ENCODE results near the gene ERBIN. TPM values are rescaled to one million over a fixed set of nuclear protein-coding genes. Genes with fewer than 3 reads are reported as not detected.

ERBIN gene
- total and polyA plus RNA-seq, 7 experiments from 2014 or later, result 45.1 to 125 (median 107) TPM

- Histone ChIP-seq H3K4me3 (ENCODE audit: low read length) (no peak overlapping the region), H3K36me3 (ENCODE audit: control insufficient read depth in 2 of 3, insufficient read depth in 3 of 3, low read length in 3 of 3) (no peaks in the 10 kb centered on the region), H3K27me3 (ENCODE audit: control insufficient read depth in 2 of 2, insufficient read depth in 2 of 2, low read length in 2 of 2) (no peaks in the 10 kb centered on the region), H3K9me3 (ENCODE audit: control insufficient read depth in 2 of 3, low read length in 3 of 3) (no peaks in the 10 kb centered on the region), H3K27ac (ENCODE audit: low read depth, low read length) (no peak overlapping the region), H3K4me1 (ENCODE audit: control insufficient read depth in 2 of 2, insufficient read depth in 2 of 2, low read length in 2 of 2) (no peaks in the 10 kb centered on the region)
- no peaks in the 10 kb centered on the region for H3K4me1 Mint-ChIP-seq
- intact Hi-C loops (cut with micrococcal nuclease), result no loop called here
- no peak overlapping the region for H3K27ac Mint-ChIP-seq
- H3K27me3 Mint-ChIP-seq, result peaks cover 0 to 3% (median 0%) of the 10 kb centered on the region in 5 donors
- H3K36me3 Mint-ChIP-seq, result peaks cover 0 to 7% (median 0%) of the 10 kb centered on the region in 5 donors
- CTCF ChIA-PET, result no interaction called here
- POLR2A ChIA-PET, result no interaction called here
- no peak overlapping the region for H3K4me3 Mint-ChIP-seq
- no peak for ATAC-seq
- peaks cover 0 to 12% (median 5%) of the 10 kb centered on the region in 11 donors for H3K9me3 Mint-ChIP-seq
- no peak for DNase-seq
These were observed 191.9 kb downstream of the ERBIN start for GRCh38 chr5:66118304-66118703.

DNA sequence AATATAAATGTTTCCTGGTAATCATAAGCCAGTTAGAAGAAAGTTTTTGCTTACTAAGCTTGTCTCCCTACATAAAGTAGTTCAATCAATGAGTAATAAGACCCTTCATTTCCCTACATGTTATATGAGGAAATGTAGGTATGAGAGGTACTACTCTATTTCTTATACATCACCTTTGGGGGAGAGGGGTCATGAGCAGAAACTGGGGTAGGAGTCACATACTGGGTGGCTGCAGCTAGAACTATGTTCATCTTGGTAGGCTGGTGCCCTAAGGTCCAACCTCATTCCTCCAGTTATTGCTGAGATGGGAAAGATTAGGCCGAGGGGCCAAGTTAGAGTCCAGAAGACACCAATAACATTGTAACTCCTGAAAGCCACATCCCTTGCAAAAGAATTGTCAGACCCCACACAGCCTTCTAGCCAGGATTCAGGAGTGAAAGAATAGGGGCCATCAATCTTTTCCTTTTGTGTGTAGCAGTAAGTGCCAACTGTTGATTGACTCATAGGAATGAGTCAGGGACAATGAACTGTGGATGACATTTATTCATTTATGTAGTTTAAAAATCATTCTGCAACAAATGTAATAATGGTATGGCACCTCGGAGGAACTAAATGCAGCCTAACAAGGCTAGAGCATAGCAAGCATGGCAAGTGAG lies 196.1 kb downstream of the ERBIN start:
- Histone ChIP-seq H3K4me3 (ENCODE audit: low read length) (no peak overlapping the region), H3K9me3 (ENCODE audit: control insufficient read depth in 2 of 3, low read length in 3 of 3) (no peaks in the 10 kb centered on the region), H3K27ac (ENCODE audit: low read depth, low read length) (no peak overlapping the region), H3K36me3 (ENCODE audit: control insufficient read depth in 2 of 3, insufficient read depth in 3 of 3, low read length in 3 of 3) (no peaks in the 10 kb centered on the region), H3K27me3 (ENCODE audit: control insufficient read depth in 2 of 2, insufficient read depth in 2 of 2, low read length in 2 of 2) (no peaks in the 10 kb centered on the region), H3K4me1 (ENCODE audit: control insufficient read depth in 2 of 2, insufficient read depth in 2 of 2, low read length in 2 of 2) (no peaks in the 10 kb centered on the region)
- intact Hi-C loops (cut with micrococcal nuclease), result no loop called here
- H3K4me1 Mint-ChIP-seq, result no peaks in the 10 kb centered on the region
- H3K27me3 Mint-ChIP-seq, result peaks cover 0 to 4% (median 0%) of the 10 kb centered on the region in 5 donors
- H3K27ac Mint-ChIP-seq, result no peak overlapping the region
- POLR2A ChIA-PET, result no interaction called here
- H3K36me3 Mint-ChIP-seq, result no peaks in the 10 kb centered on the region
- no peaks in the 10 kb centered on the region for H3K9me3 Mint-ChIP-seq
- DNase-seq (no peak), ATAC-seq (no peak)
- no peak overlapping the region for H3K4me3 Mint-ChIP-seq
- CTCF ChIA-PET, result no interaction called here

- H3K9me3 ChIP-seq (ENCODE audit: control insufficient read depth in 2 of 3, low read length in 3 of 3), result no peaks in the 10 kb centered on the region
- peaks cover 0 to 5% (median 0%) of the 10 kb centered on the region in 5 donors for H3K27me3 Mint-ChIP-seq
- H3K27ac ChIP-seq (ENCODE audit: low read depth, low read length), result no peak overlapping the region
- H3K36me3 ChIP-seq (ENCODE audit: control insufficient read depth in 2 of 3, insufficient read depth in 3 of 3, low read length in 3 of 3), result no peaks in the 10 kb centered on the region
- no peaks in the 10 kb centered on the region for H3K27me3 ChIP-seq (ENCODE audit: control insufficient read depth in 2 of 2, insufficient read depth in 2 of 2, low read length in 2 of 2)
- no peak overlapping the region for H3K4me3 Mint-ChIP-seq
- CTCF ChIA-PET, result no interaction called here
- POLR2A ChIA-PET, result no interaction called here
- intact Hi-C loops (cut with micrococcal nuclease), result no loop called here
- H3K27ac Mint-ChIP-seq, result no peak overlapping the region
- peaks cover 0 to 4% (median 4%) of the 10 kb centered on the region in 5 donors for H3K36me3 Mint-ChIP-seq
- no peak for ATAC-seq
- H3K4me1 ChIP-seq (ENCODE audit: control insufficient read depth in 2 of 2, insufficient read depth in 2 of 2, low read length in 2 of 2), result no peaks in the 10 kb centered on the region
- H3K4me1 Mint-ChIP-seq, result no peaks in the 10 kb centered on the region
- no peak overlapping the region for H3K4me3 ChIP-seq (ENCODE audit: low read length)
- H3K9me3 Mint-ChIP-seq, result peaks cover 0 to 10% (median 4%) of the 10 kb centered on the region in 11 donors
- no peak for DNase-seq
These were observed 202.8 kb downstream of the ERBIN start for GRCh38 chr5:66129144-66129543.

- no peak for DNase-seq
- ChIA-PET POLR2A (no interaction called here), CTCF (no interaction called here)
These were observed 204.1 kb downstream of the ERBIN start for GRCh38 chr5:66130493-66130892.

More at GRCh38 chr5:66130493-66130892, 204.1 kb downstream of the ERBIN start:
- Histone ChIP-seq H3K36me3 (ENCODE audit: control insufficient read depth in 2 of 3, insufficient read depth in 3 of 3, low read length in 3 of 3) (no peaks in the 10 kb centered on the region), H3K27me3 (ENCODE audit: control insufficient read depth in 2 of 2, insufficient read depth in 2 of 2, low read length in 2 of 2) (no peaks in the 10 kb centered on the region), H3K4me3 (ENCODE audit: low read length) (no peak overlapping the region), H3K27ac (ENCODE audit: low read depth, low read length) (no peak overlapping the region), H3K9me3 (ENCODE audit: control insufficient read depth in 2 of 3, low read length in 3 of 3) (no peaks in the 10 kb centered on the region), H3K4me1 (ENCODE audit: control insufficient read depth in 2 of 2, insufficient read depth in 2 of 2, low read length in 2 of 2) (no peaks in the 10 kb centered on the region)
- ATAC-seq, result no peak
- intact Hi-C loops (cut with micrococcal nuclease), result no loop called here
- Mint-ChIP-seq H3K9me3 (peaks cover 0 to 10% (median 4%) of the 10 kb centered on the region in 11 donors), H3K4me1 (no peaks in the 10 kb centered on the region), H3K27me3 (peaks cover 0 to 5% (median 0%) of the 10 kb centered on the region in 5 donors), H3K27ac (no peak overlapping the region), H3K4me3 (no peak overlapping the region), H3K36me3 (peaks cover 0 to 4% (median 4%) of the 10 kb centered on the region in 5 donors)

Other genes with a start within 250 kb of the ERBIN start
- 10 to 100 TPM; 12.8 to 59.5 (median 50.8) TPM for gene SGTB, start 204.5 kb upstream of the ERBIN start, total RNA-seq
- gene SGTB, start 204.5 kb upstream of the ERBIN start, polyA plus RNA-seq, result 10 to 100 TPM; 18.4 to 18.8 TPM
- gene NLN, start 204.4 kb upstream of the ERBIN start, total RNA-seq, result 10 to 100 TPM in 1 of 5 experiments, 1 to 10 TPM in 4; 3.5 to 11.9 (median 4.1) TPM
- gene NLN, start 204.4 kb upstream of the ERBIN start, polyA plus RNA-seq, result 1 to 10 TPM; 2.5 to 3.4 TPM
- gene SREK1, start 217.7 kb downstream of the ERBIN start, total RNA-seq, result 100 to 1,000 TPM in 2 of 5 experiments, 10 to 100 TPM in 3; 68.2 to 143 (median 85.8) TPM
- 10 to 100 TPM; 16.2 to 24.8 TPM for gene SREK1, start 217.7 kb downstream of the ERBIN start, polyA plus RNA-seq

All from naive thymus-derived CD4-positive, alpha-beta T cell (primary cell).